HG03039 (cell line): ENCODE results near the gene FTCD.
"Not testable (repeated sequence)": the region's sequence is repeated elsewhere in the genome, so short reads cannot be mapped to it uniquely, and the experiment has no call there.

Experiments used
- ATAC-seq: cut with Tn5 transposase; IDR thresholded peaks from one replicate; pipeline ENCODE4 v1.9.1; 2021; ENCODE audit warnings: mild to moderate bottlenecking, moderate library complexity; ENCODE audit not compliant: unreplicated experiment

The FTCD gene

GRCh38 chr21:46140352-46141003 lies 14.9 kb downstream of the FTCD start:
- ATAC-seq: not testable (repeated sequence)

- ATAC-seq: no peak
Observed at GRCh38 chr21:46139686-46140085, 15.7 kb downstream of the FTCD start.

GRCh38 chr21:46138383-46138970 lies 16.9 kb downstream of the FTCD start:
- no peak for ATAC-seq

- no peak for ATAC-seq
Observed at GRCh38 chr21:46137908-46138307, 17.5 kb downstream of the FTCD start.

- no peak for ATAC-seq
Observed at GRCh38 chr21:46136739-46137349, 18.5 kb downstream of the FTCD start.

GRCh38 chr21:46135782-46136395 lies 19.5 kb downstream of the FTCD start:
- no peak for ATAC-seq

- no peak for ATAC-seq
Observed at GRCh38 chr21:46131838-46132651, 23.3 kb downstream of the FTCD start.

GRCh38 chr21:46131588-46131837 lies 23.9 kb downstream of the FTCD start:
- no peak for ATAC-seq

- ATAC-seq: no peak
Observed at GRCh38 chr21:46130831-46131587, 24.4 kb downstream of the FTCD start.

- ATAC-seq: no peak
Observed at GRCh38 chr21:46129846-46130651, 25.3 kb downstream of the FTCD start.

GRCh38 chr21:46128933-46129571 lies 26.3 kb downstream of the FTCD start:
- ATAC-seq: no peak

- ATAC-seq: no peak
Observed at GRCh38 chr21:46128106-46128932, 27.1 kb downstream of the FTCD start.

GRCh38 chr21:46127239-46128105 lies 27.9 kb downstream of the FTCD start:
- no peak for ATAC-seq

GRCh38 chr21:46126309-46127238 lies 28.8 kb downstream of the FTCD start:
- no peak for ATAC-seq

GRCh38 chr21:46125846-46126301 lies 29.5 kb downstream of the FTCD start:
- no peak for ATAC-seq
